Dedifferentiated amniotic fluid mesenchymal stem cell (primary cell): ENCODE measurements around the gene CPSF4.
"Not testable (repeated sequence)": the region's sequence is repeated elsewhere in the genome, so short reads cannot be mapped to it uniquely, and the experiment has no call there.

ENCODE experiments used
- DNase-seq: peaks from one replicate; pipeline ENCODE4 v3.0.0-alpha.2; 2016; ENCODE audit errors: extremely low spot score

Gene CPSF4

GRCh38 chr7:99490878-99491277, 52.1 kb downstream of the CPSF4 start:
- DNase-seq: no peak

- DNase-seq: no peak
These were observed 55.1 kb downstream of the CPSF4 start for GRCh38 chr7:99493823-99494222.

GRCh38 chr7:99497766-99498545, 59.2 kb downstream of the CPSF4 start:
- DNase-seq: no peak

GRCh38 chr7:99498546-99498944, 59.8 kb downstream of the CPSF4 start:
- DNase-seq: no peak

- no peak for DNase-seq
These were observed 60.6 kb downstream of the CPSF4 start for GRCh38 chr7:99499371-99499720.

GRCh38 chr7:99499721-99500636, 61.2 kb downstream of the CPSF4 start, which contains the start of gene ZNF394:
TSS of gene ZNF394 (minus strand) at chr7:99500281. CDS start at chr7:99500093, 188 bp downstream.
- peak; percentile 91 for DNase-seq

GRCh38 chr7:99500637-99501009, 61.9 kb downstream of the CPSF4 start:
- DNase-seq: no peak

- DNase-seq: not testable (repeated sequence)
These were observed 62.5 kb downstream of the CPSF4 start for GRCh38 chr7:99501236-99501635.

- peak; percentile 98 for DNase-seq
These were observed 65.5 kb downstream of the CPSF4 start for GRCh38 chr7:99504281-99504602.

- DNase-seq: peak; percentile 92
These were observed 66.0 kb downstream of the CPSF4 start, which contains the start of gene ZKSCAN5 for GRCh38 chr7:99504603-99505323. TSS of gene ZKSCAN5 (plus strand) at chr7:99504662. CDS start at chr7:99506045, 1,383 bp downstream.

GRCh38 chr7:99505324-99505662, 66.5 kb downstream of the CPSF4 start:
- no peak for DNase-seq
